IMR-90 (cell line): ENCODE results near the gene BCAS2. TPM values are rescaled to one million over a fixed set of nuclear protein-coding genes. Genes with fewer than 3 reads are reported as not detected.

Source experiments
- ATAC-seq: fragments of 200-7000 bp; cut with Tn5 transposase; 2 replicates; pipeline ENCODE4 v1.9.1; 2020; ENCODE audit warnings: low read depth, mild to moderate bottlenecking, moderate library complexity
- BruUV-seq: library from RNA; stranded (reverse); fragments of 400-500 nt; replicated peaks from 2 replicates; lab custom pipeline; 2021; lab: Mats Ljungman, UMichigan
- CTCF ChIA-PET: fragments of 300-600 bp; formaldehyde crosslinking; extraction: SDS; loops from one replicate; lab custom pipeline; 2021; ENCODE audit warnings: antibody characterized with exemption; lab: Yijun Ruan, JAX
- POLR2A ChIA-PET: fragments of 300-600 bp; sonication (Branson Sonifier 250); formaldehyde crosslinking; loops from one replicate; lab custom pipeline; 2022; ENCODE audit warnings: antibody characterized with exemption; ENCODE audit not compliant: unreplicated experiment; lab: Charles Lee
- DNase-seq: peaks from one replicate; pipeline ENCODE4 v3.0.0; 2013
- H2AFZ ChIP-seq: replicated peaks from 2 replicates; pipeline ENCODE3; 2013; ENCODE audit warnings: low read length, mild to moderate bottlenecking; ENCODE audit not compliant: poor library complexity
- H2AK5ac ChIP-seq: 2 replicates; pipeline ENCODE4 v1.6.1; 2013; ENCODE audit warnings: low read depth, low read length, inconsistent platforms
- H2AK9ac ChIP-seq: replicated peaks from 2 replicates; pipeline ENCODE3; 2013; ENCODE audit warnings: mild to moderate bottlenecking, low read depth, low read length, moderate library complexity; ENCODE audit not compliant: poor library complexity
- H2BK120ac ChIP-seq: 2 replicates; pipeline ENCODE4 v1.6.1; 2013; ENCODE audit warnings: low read depth, low read length, inconsistent platforms
- H2BK15ac ChIP-seq: 3 replicates; pipeline ENCODE4 v1.6.1; 2013; ENCODE audit warnings: low read depth, low read length, inconsistent platforms
- H2BK20ac ChIP-seq: 2 replicates; pipeline ENCODE4 v1.6.1; 2013; ENCODE audit warnings: low read depth, mild to moderate bottlenecking, inconsistent platforms, low read length, moderate library complexity
- H2BK5ac ChIP-seq: 2 replicates; pipeline ENCODE4 v1.6.1; 2013; ENCODE audit warnings: mild to moderate bottlenecking, low read depth, low read length, inconsistent platforms; ENCODE audit not compliant: poor library complexity, severe bottlenecking
- H3K14ac ChIP-seq: replicated peaks from 2 replicates; pipeline ENCODE4 v1.6.1; 2013; ENCODE audit warnings: low read depth, low read length, inconsistent platforms
- H3K18ac ChIP-seq: 2 replicates; pipeline ENCODE4 v1.6.1; 2013; ENCODE audit warnings: low read depth, low read length, control low read depth
- H3K23ac ChIP-seq: 2 replicates; pipeline ENCODE4 v1.6.1; 2013; ENCODE audit warnings: low read depth, low read length, inconsistent platforms
- H3K27ac ChIP-seq: 2 replicates; pipeline ENCODE4 v1.5.1; 2013; ENCODE audit warnings: mild to moderate bottlenecking, control low read depth, low read length; ENCODE audit not compliant: insufficient read depth
- H3K27me3 ChIP-seq: 2 replicates; pipeline ENCODE4 v1.6.1; 2013; ENCODE audit warnings: low read length; ENCODE audit not compliant: control insufficient read depth, insufficient read depth
- H3K36me3 ChIP-seq: 2 replicates; pipeline ENCODE4 v1.6.1; 2013; ENCODE audit warnings: low read length, mixed read lengths; ENCODE audit not compliant: control insufficient read depth, insufficient read depth
- H3K4ac ChIP-seq: 2 replicates; pipeline ENCODE4 v1.6.1; 2013; ENCODE audit warnings: low read depth, low read length, inconsistent platforms
- H3K4me1 ChIP-seq: 2 replicates; pipeline ENCODE4 v1.6.1; 2013; ENCODE audit warnings: low read length, mixed read lengths; ENCODE audit not compliant: control insufficient read depth, insufficient read depth
- H3K4me2 ChIP-seq: 2 replicates; pipeline ENCODE4 v1.6.1; 2013; ENCODE audit warnings: low read depth, mild to moderate bottlenecking, control low read depth, low read length, moderate library complexity
- H3K4me3 ChIP-seq: 2 replicates; pipeline ENCODE4 v1.5.1; 2013; ENCODE audit warnings: low read depth, mild to moderate bottlenecking, control low read depth, low read length, moderate library complexity; ENCODE audit not compliant: insufficient read depth
- H3K56ac ChIP-seq: 2 replicates; pipeline ENCODE4 v1.6.1; 2013; ENCODE audit warnings: low read length, inconsistent platforms; ENCODE audit not compliant: insufficient read depth; ENCODE audit errors: extremely low read depth
- H3K79me1 ChIP-seq, 2 experiments: 2 replicates each; pipeline ENCODE4 v1.6.1; 2013; ENCODE audit warnings: low read length in 2 of 2, inconsistent platforms in 1 of 2, low read depth in 1 of 2
- H3K9ac ChIP-seq: 2 replicates; pipeline ENCODE4 v1.6.1; 2013; ENCODE audit warnings: low read depth, low read length, control low read depth
- H3K9me1 ChIP-seq: 2 replicates; pipeline ENCODE4 v1.6.1; 2013; ENCODE audit warnings: low read length, inconsistent platforms; ENCODE audit not compliant: insufficient read depth
- H3K9me3 ChIP-seq: 2 replicates; pipeline ENCODE4 v1.6.1; 2013; ENCODE audit warnings: low read length; ENCODE audit not compliant: control insufficient read depth, insufficient read depth
- H4K20me1 ChIP-seq: 2 replicates; pipeline ENCODE4 v1.6.1; 2013; ENCODE audit warnings: low read length, inconsistent platforms; ENCODE audit not compliant: insufficient read depth
- H4K5ac ChIP-seq: 2 replicates; pipeline ENCODE4 v1.6.1; 2013; ENCODE audit warnings: mild to moderate bottlenecking, low read depth, low read length, control low read depth
- H4K8ac ChIP-seq, 2 experiments: 2 replicates each; pipeline ENCODE4 v1.6.1; 2013; ENCODE audit warnings: low read depth in 2 of 2, low read length in 2 of 2, control low read depth in 1 of 2, inconsistent platforms in 1 of 2
- H4K91ac ChIP-seq: 2 replicates; pipeline ENCODE4 v1.6.1; 2013; ENCODE audit warnings: low read depth, low read length, inconsistent platforms; ENCODE audit not compliant: insufficient read depth
- BHLHE40 ChIP-seq: fragments of 150-350 bp; IDR thresholded peaks from 2 replicates; pipeline ENCODE4 v1.6.1; 2016; ENCODE audit warnings: mild to moderate bottlenecking, low read depth, low read length
- CEBPB ChIP-seq: IDR thresholded peaks from 2 replicates; pipeline ENCODE4 v1.6.1; 2012; ENCODE audit warnings: low read depth, low read length, improper control_type of control experiment
- CHD1 ChIP-seq: IDR thresholded peaks from 2 replicates; pipeline ENCODE4 v1.6.1; 2012; ENCODE audit warnings: low read depth, low read length, improper control_type of control experiment
- MAFK ChIP-seq: IDR thresholded peaks from 2 replicates; pipeline ENCODE4 v1.6.1; 2012; ENCODE audit warnings: low read depth, low read length, improper control_type of control experiment
- RFX5 ChIP-seq: IDR thresholded peaks from 2 replicates; pipeline ENCODE4 v1.8.0; 2012; ENCODE audit warnings: low read depth, mild to moderate bottlenecking, low read length, moderate library complexity
- SMC3 ChIP-seq: fragments of 150-350 bp; IDR thresholded peaks from 2 replicates; pipeline ENCODE4 v1.6.1; 2016; ENCODE audit warnings: low read depth, mild to moderate bottlenecking, antibody characterized with exemption, low read length, moderate library complexity
- WGBS, 2 experiments: methylation state at CpG; one replicate each; pipeline versions ENCODE4 v1.1.5 to v1.1.7; 2013; ENCODE audit warnings: missing lambda C conversion rate in 2 of 2; ENCODE audit not compliant: insufficient read length in 1 of 2; ENCODE audit errors: extremely low coverage in 2 of 2; 5-methylcytosine and 5-hydroxymethylcytosine counted together
- dilution Hi-C: fragments of 300-500 bp; cut with HindIII; formaldehyde crosslinking; loops from one replicate; pipeline ENCODE4 v1.14.3; 2018; ENCODE audit warnings: low sequenced_read_pairs; ENCODE audit not compliant: unreplicated experiment
- in situ Hi-C: fragments of 300-500 bp; cut with MboI; formaldehyde crosslinking; loops from 3 replicates; pipeline ENCODE4 v1.14.3; 2019; ENCODE audit warnings: low sequenced_read_pairs, inconsistent platforms, mixed read lengths
- intact Hi-C: fragments of 100-400 bp; cut with micrococcal nuclease; formaldehyde crosslinking; loops from 2 replicates; pipeline ENCODE4 v1.10.0; 2022
- polyA plus RNA-seq, 3 experiments: library from polyadenylated mRNA; depleted of rRNA; stranded (reverse); fragments of >200 nt; gene quantifications; 2 replicates each; pipeline ENCODE4 v1.2.3, GENCODE V29; 2012; ENCODE audit warnings: low replicate concordance in 1 of 3
- total RNA-seq: library from RNA; depleted of rRNA; stranded (reverse); fragments of >200 nt; gene quantifications from 2 replicates; pipeline ENCODE4 v1.2.3, GENCODE V29; 2012

BCAS2 gene
- total and polyA plus RNA-seq, 2 of the 4 experiments (the other 2 are of a cell fraction): 15.4 to 23.1 TPM

DNA sequence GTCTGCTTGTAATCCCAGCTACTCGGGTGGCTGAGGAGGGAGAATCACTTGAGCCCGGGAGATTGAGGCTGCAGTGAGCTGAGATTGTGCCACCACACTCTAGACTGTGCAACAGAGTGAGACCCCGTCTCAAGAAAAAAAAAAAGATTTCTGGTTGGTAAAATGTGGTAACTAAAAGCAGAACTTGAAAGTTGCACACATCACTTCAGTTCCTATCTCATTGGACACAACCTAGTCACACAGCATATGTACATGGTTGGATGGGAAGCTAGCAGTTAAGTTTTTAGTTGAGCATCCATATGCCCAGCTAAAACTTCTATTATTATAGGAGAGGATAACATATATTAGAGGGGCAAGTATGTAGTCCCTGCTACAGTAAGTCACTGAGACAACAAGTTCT is 22.1 kb downstream of the BCAS2 start:
- intact Hi-C loops: no loop called here
- no peaks in the 10 kb centered on the region for H3K79me1 ChIP-seq
- no peaks in the 10 kb centered on the region for H3K27me3 ChIP-seq
- no peak overlapping the region for H2BK5ac ChIP-seq
- no peak overlapping the region for H3K9ac ChIP-seq
- dilution Hi-C loops: no loop called here
- no peak for ATAC-seq
- no peaks in the 10 kb centered on the region for H3K36me3 ChIP-seq
- WGBS, 2 experiments: no CpG with 5 or more reads among the region's 3 CpGs
- no peak overlapping the region for H3K23ac ChIP-seq
- POLR2A ChIA-PET: no interaction called here
- no peaks in the 10 kb centered on the region for H4K20me1 ChIP-seq
- BruUV-seq: no TSS peak
- H3K14ac ChIP-seq: no peak overlapping the region
- no peak overlapping the region for H3K18ac ChIP-seq
- DNase-seq: no peak
- no peak overlapping the region for H3K4me2 ChIP-seq
- H2BK120ac ChIP-seq: no peak overlapping the region
- no peak overlapping the region for H2AK9ac ChIP-seq
- no peak overlapping the region for H2BK20ac ChIP-seq
- no peak overlapping the region for H2AK5ac ChIP-seq
- in situ Hi-C loops: no loop called here
- CTCF ChIA-PET: interaction anchor here (0.8 to 1.0 kb wide), 3 partner anchors 9 to 213 kb away, joined by 3 to 5 read pairs (median 3); no protein-coding TSS in a partner anchor
- H3K27ac ChIP-seq: no peak overlapping the region
- no peaks in the 10 kb centered on the region for H3K4me1 ChIP-seq
- no peak overlapping the region for H2BK15ac ChIP-seq
- H3K9me3 ChIP-seq: no peaks in the 10 kb centered on the region
- no peak overlapping the region for H4K8ac ChIP-seq
- H3K9me1 ChIP-seq: no peaks in the 10 kb centered on the region
- no peak overlapping the region for H2AFZ ChIP-seq
- no peak overlapping the region for H4K91ac ChIP-seq
- H3K4ac ChIP-seq: no peak overlapping the region
- no peak overlapping the region for H3K56ac ChIP-seq
- H4K5ac ChIP-seq: no peak overlapping the region
- no peak for TF ChIP-seq CHD1
- TF ChIP-seq BHLHE40: no peak
- no peak for TF ChIP-seq SMC3
- TF ChIP-seq RFX5: no peak
- TF ChIP-seq CEBPB: no peak
- TF ChIP-seq MAFK: no peak
- H3K4me3 ChIP-seq: no peak overlapping the region
